PC-3 (cell line): ENCODE measurements around the gene NPB. TPM values are rescaled to one million over a fixed set of nuclear protein-coding genes. Genes with fewer than 3 reads are reported as not detected.

Source experiments
- ATAC-seq: fragments of 200-7000 bp; cut with Tn5 transposase; 2 replicates; pipeline ENCODE4 v1.9.1; 2020; ENCODE audit warnings: mild to moderate bottlenecking, moderate library complexity
- BruUV-seq: library from RNA; stranded (reverse); fragments of 400-500 nt; replicated peaks from 2 replicates; lab custom pipeline; 2021; lab: Mats Ljungman, UMichigan
- CTCF ChIA-PET: fragments of 300-600 bp; sonication (Branson Sonifier 250); formaldehyde crosslinking; loops from one replicate; lab custom pipeline; 2022; ENCODE audit warnings: antibody characterized with exemption; lab: Charles Lee
- POLR2A ChIA-PET: fragments of 300-600 bp; sonication (Branson Sonifier 250); formaldehyde crosslinking; loops from one replicate; lab custom pipeline; 2022; ENCODE audit warnings: antibody characterized with exemption; ENCODE audit not compliant: unreplicated experiment; lab: Charles Lee
- DNase-seq: peaks from one replicate; pipeline ENCODE4 v3.0.0-alpha.2; 2015
- H2AFZ ChIP-seq: fragments of 300-600 bp; sonication (generic); 2 replicates; pipeline ENCODE4 v1.6.0; 2016; ENCODE audit warnings: antibody characterized with exemption, low read length
- H3F3A ChIP-seq: fragments of 300-600 bp; sonication (generic); one replicate; pipeline ENCODE4 v1.6.0; 2017; ENCODE audit warnings: antibody characterized with exemption, low read length, control low read depth, mild to moderate bottlenecking; ENCODE audit not compliant: unreplicated experiment
- H3K27ac ChIP-seq: fragments of 300-600 bp; sonication (generic); 2 replicates; pipeline ENCODE4 v1.5.1; 2016; ENCODE audit warnings: mild to moderate bottlenecking, low read length
- H3K27me3 ChIP-seq: fragments of 300-600 bp; sonication (generic); 2 replicates; pipeline ENCODE4 v1.6.1; 2016; ENCODE audit warnings: low read length, mixed read lengths
- H3K36me3 ChIP-seq: fragments of 300-600 bp; sonication (generic); 2 replicates; pipeline ENCODE4 v1.6.1; 2016; ENCODE audit warnings: low read depth, mixed run types, low read length, mixed read lengths
- H3K4me1 ChIP-seq: fragments of 300-600 bp; sonication (generic); 2 replicates; pipeline ENCODE4 v1.5.1; 2016; ENCODE audit warnings: low read length; ENCODE audit not compliant: insufficient read depth
- H3K4me2 ChIP-seq: fragments of 300-600 bp; sonication (generic); 2 replicates; pipeline ENCODE4 v1.6.0; 2016; ENCODE audit warnings: low read length
- H3K4me3 ChIP-seq: fragments of 300-600 bp; sonication (generic); 2 replicates; pipeline ENCODE4 v1.5.1; 2016; ENCODE audit warnings: mild to moderate bottlenecking, low read length, mixed read lengths
- H3K79me2 ChIP-seq: fragments of 300-600 bp; sonication (generic); 2 replicates; pipeline ENCODE4 v1.6.1; 2017; ENCODE audit warnings: low read length, mixed read lengths
- H3K9ac ChIP-seq: fragments of 300-600 bp; sonication (generic); 2 replicates; pipeline ENCODE4 v1.6.0; 2016; ENCODE audit warnings: mild to moderate bottlenecking, low read length
- H3K9me2 ChIP-seq: fragments of 300-600 bp; sonication (generic); replicated peaks from 2 replicates; pipeline ENCODE4 v1.6.1; 2016; ENCODE audit warnings: mixed run types, low read length, mixed read lengths
- H3K9me3 ChIP-seq: fragments of 300-600 bp; sonication (generic); 2 replicates; pipeline ENCODE4 v1.6.1; 2016; ENCODE audit warnings: low read length, mixed read lengths
- H4K20me1 ChIP-seq: fragments of 300-600 bp; sonication (generic); 2 replicates; pipeline ENCODE4 v1.6.1; 2016; ENCODE audit warnings: low read length, mixed read lengths
- CTCF ChIP-seq: fragments of 300-600 bp; sonication (generic); conservative IDR thresholded peaks from 2 replicates; pipeline ENCODE4 v1.5.1; 2017; ENCODE audit warnings: antibody characterized with exemption, low read depth, mild to moderate bottlenecking, low read length
- EZH2 ChIP-seq: fragments of 300-600 bp; sonication (generic); IDR thresholded peaks from one replicate; pipeline ENCODE4 v1.6.1; 2017; ENCODE audit warnings: antibody characterized with exemption, mild to moderate bottlenecking, low read length; ENCODE audit not compliant: unreplicated experiment
- EZH2phosphoT487 ChIP-seq: fragments of 300-600 bp; sonication (generic); IDR thresholded peaks from 2 replicates; pipeline ENCODE4 v1.6.1; 2018; ENCODE audit warnings: mild to moderate bottlenecking, antibody characterized with exemption, low read length, borderline replicate concordance
- intact Hi-C: fragments of 100-400 bp; cut with micrococcal nuclease; formaldehyde crosslinking; loops from 2 replicates; pipeline ENCODE4 v1.9.0; 2023
- total RNA-seq: library from RNA; depleted of rRNA; stranded (reverse); fragments of >200 nt; gene quantifications from 2 replicates; pipeline ENCODE4 v1.2.3, GENCODE V29; 2014

NPB gene
- total RNA-seq, 1 experiment from 2014 or later: 0.07 TPM

GRCh38 chr17:81935709-81936084 is 33.7 kb downstream of the NPB start:
- no peak overlapping the region for H2AFZ ChIP-seq
- no TSS peak for BruUV-seq
- DNase-seq (no peak), ATAC-seq (no peak)
- H3F3A ChIP-seq: no peaks in the 10 kb centered on the region
- H3K79me2 ChIP-seq: peaks cover 19% of the 10 kb centered on the region
- peaks cover 10% of the 10 kb centered on the region for H3K4me1 ChIP-seq
- H3K27me3 ChIP-seq: no peaks in the 10 kb centered on the region
- no peak overlapping the region for H3K27ac ChIP-seq
- TF ChIP-seq CTCF: no peak
- TF ChIP-seq EZH2: no peak
- no peak for TF ChIP-seq EZH2phosphoT487
- H3K36me3 ChIP-seq: no peaks in the 10 kb centered on the region
- no peak overlapping the region for H3K9ac ChIP-seq
- no peaks in the 10 kb centered on the region for H3K9me3 ChIP-seq
- ChIA-PET CTCF (no interaction called here), POLR2A (no interaction called here)
- no peaks in the 10 kb centered on the region for H3K9me2 ChIP-seq
- H3K4me2 ChIP-seq: peak overlapping the region; percentile 98
- peak overlapping the region; percentile 85 for H3K4me3 ChIP-seq
- H4K20me1 ChIP-seq: no peaks in the 10 kb centered on the region
- intact Hi-C loops: no loop called here

GRCh38 chr17:81939218-81939617 is 37.2 kb downstream of the NPB start:
- Histone ChIP-seq H4K20me1 (no peaks in the 10 kb centered on the region), H3K4me3 (no peak overlapping the region), H3F3A (no peaks in the 10 kb centered on the region), H3K36me3 (no peaks in the 10 kb centered on the region), H3K27ac (no peak overlapping the region), H3K9me2 (no peaks in the 10 kb centered on the region), H3K4me2 (no peak overlapping the region), H3K9me3 (no peaks in the 10 kb centered on the region), H3K27me3 (no peaks in the 10 kb centered on the region), H3K9ac (no peak overlapping the region), H3K4me1 (peaks cover 10% of the 10 kb centered on the region), H3K79me2 (peaks cover 19% of the 10 kb centered on the region), H2AFZ (no peak overlapping the region)
- TF ChIP-seq CTCF (no peak), EZH2 (no peak), EZH2phosphoT487 (no peak)
- ChIA-PET CTCF (no interaction called here), POLR2A (no interaction called here)
- intact Hi-C loops: no loop called here
- BruUV-seq: no TSS peak
- no peak for ATAC-seq
- no peak for DNase-seq

GRCh38 chr17:81939881-81940385 is 37.9 kb downstream of the NPB start:
- peaks cover 19% of the 10 kb centered on the region for H3K79me2 ChIP-seq
- no peak overlapping the region for H3K27ac ChIP-seq
- H3K9ac ChIP-seq: no peak overlapping the region
- DNase-seq (no peak), ATAC-seq (no peak)
- CTCF ChIA-PET: no interaction called here
- no TSS peak for BruUV-seq
- H3K27me3 ChIP-seq: no peaks in the 10 kb centered on the region
- no peak overlapping the region for H3K4me2 ChIP-seq
- no peaks in the 10 kb centered on the region for H3K36me3 ChIP-seq
- no peak overlapping the region for H2AFZ ChIP-seq
- no peak overlapping the region for H3K4me3 ChIP-seq
- H3K9me2 ChIP-seq: no peaks in the 10 kb centered on the region
- TF ChIP-seq CTCF: no peak
- TF ChIP-seq EZH2: no peak
- TF ChIP-seq EZH2phosphoT487: no peak
- H3F3A ChIP-seq: no peaks in the 10 kb centered on the region
- H3K9me3 ChIP-seq: no peaks in the 10 kb centered on the region
- peaks cover 10% of the 10 kb centered on the region for H3K4me1 ChIP-seq
- POLR2A ChIA-PET: no interaction called here
- intact Hi-C loops: no loop called here
- no peaks in the 10 kb centered on the region for H4K20me1 ChIP-seq
